Esophagus squamous epithelium (tissue), 4 donors: ENCODE measurements around the gene SSBP1.

Experiments used
- CTCF ChIP-seq, 6 experiments: fragments of 450-650 bp in 4 of 6; fragments of 200-600 bp in 2 of 6; sonication (generic) in 2 of 6; IDR thresholded peaks; one replicate each; pipeline ENCODE4 v1.5.1; 2016 to 2019; ENCODE audit warnings: antibody characterized with exemption in 6 of 6, mild to moderate bottlenecking in 4 of 6, moderate library complexity in 4 of 6
- POLR2A ChIP-seq, 4 donors: fragments of 450-650 bp; IDR thresholded peaks; one replicate each; pipeline ENCODE4 v1.6.1; 2017; ENCODE audit warnings: antibody characterized with exemption in 4 of 4, mild to moderate bottlenecking in 4 of 4, moderate library complexity in 3 of 4

- TF ChIP-seq POLR2A (IDR thresholded peaks at IDR 0.05), result no peak
- TF ChIP-seq CTCF (IDR thresholded peaks at IDR 0.05), result no peak
Observed at GRCh38 chr7:141715794-141716689, 22.1 kb upstream of the SSBP1 start.
